ENCODE measurements around the gene IFNL2. TPM values are rescaled to one million over a fixed set of nuclear protein-coding genes. Genes with fewer than 3 reads are reported as not detected.

Gene IFNL2
- total and polyA plus RNA-seq, 7 experiments from 2014 or later = not detected

DNA sequence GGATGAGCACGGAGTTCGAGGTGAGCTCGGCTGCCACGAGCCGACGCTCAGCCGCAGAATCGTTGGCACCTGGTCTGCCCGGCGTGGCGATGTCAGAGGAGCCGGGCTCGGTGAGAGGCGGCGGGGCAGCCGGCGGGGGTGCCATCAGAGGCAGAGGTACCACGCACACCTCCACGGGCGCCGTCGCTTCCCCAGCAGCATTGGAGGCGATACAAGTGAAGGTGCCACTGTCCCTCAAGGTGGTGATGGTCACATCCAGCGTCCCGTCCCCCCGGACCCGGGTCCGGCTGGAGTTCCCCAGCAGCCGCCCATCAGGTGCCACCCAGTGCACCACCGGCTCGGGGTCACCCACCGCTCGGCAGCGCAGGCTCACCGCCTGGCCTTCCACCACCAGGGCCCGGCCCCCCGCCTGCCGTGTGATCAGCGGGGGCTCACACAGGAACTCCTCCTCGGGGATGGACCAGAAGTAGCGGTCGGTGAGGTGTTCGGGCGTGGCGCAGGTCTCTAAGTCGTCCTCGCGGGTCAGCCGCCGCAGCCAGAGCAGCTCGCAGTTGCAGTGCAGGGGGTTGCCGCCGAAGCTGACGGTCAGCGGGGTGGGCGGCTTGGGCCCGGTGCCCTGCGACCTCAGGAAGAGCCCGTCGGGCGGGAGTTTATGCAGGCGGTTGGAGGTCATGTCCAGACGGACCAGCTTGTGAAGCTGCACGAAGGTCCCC, 46.0 kb downstream of the IFNL2 start:
- Mint-ChIP-seq H3K36me3 (peaks cover 13 to 49% (median 23%) of the 10 kb centered on the region in 5 donors), H3K27me3 (no peaks in the 10 kb centered on the region), H3K27ac (no peak overlapping the region), H3K9me3 (no peaks in the 10 kb centered on the region), H3K4me3 (no peak overlapping the region), H3K4me1 (peaks cover 19 to 33% (median 23%) of the 10 kb centered on the region in 7 donors)
- POLR2A ChIA-PET = no interaction called here
- Histone ChIP-seq H3K9me3 (ENCODE audit: control insufficient read depth in 2 of 3, low read length in 3 of 3) (no peaks in the 10 kb centered on the region), H3K36me3 (ENCODE audit: control insufficient read depth in 2 of 3, insufficient read depth in 3 of 3, low read length in 3 of 3) (peaks cover 0 to 51% (median 12%) of the 10 kb centered on the region in 3 experiments), H3K27ac (ENCODE audit: low read depth, low read length) (no peak overlapping the region), H3K4me3 (ENCODE audit: low read length) (no peak overlapping the region), H3K27me3 (ENCODE audit: control insufficient read depth in 2 of 2, insufficient read depth in 2 of 2, low read length in 2 of 2) (no peaks in the 10 kb centered on the region), H3K4me1 (ENCODE audit: control insufficient read depth in 2 of 2, insufficient read depth in 2 of 2, low read length in 2 of 2) (no peaks in the 10 kb centered on the region)
- intact Hi-C loops (cut with micrococcal nuclease) = no loop called here
- ATAC-seq = no peak
- CTCF ChIA-PET = no interaction called here
- DNase-seq = no peak

DNA sequence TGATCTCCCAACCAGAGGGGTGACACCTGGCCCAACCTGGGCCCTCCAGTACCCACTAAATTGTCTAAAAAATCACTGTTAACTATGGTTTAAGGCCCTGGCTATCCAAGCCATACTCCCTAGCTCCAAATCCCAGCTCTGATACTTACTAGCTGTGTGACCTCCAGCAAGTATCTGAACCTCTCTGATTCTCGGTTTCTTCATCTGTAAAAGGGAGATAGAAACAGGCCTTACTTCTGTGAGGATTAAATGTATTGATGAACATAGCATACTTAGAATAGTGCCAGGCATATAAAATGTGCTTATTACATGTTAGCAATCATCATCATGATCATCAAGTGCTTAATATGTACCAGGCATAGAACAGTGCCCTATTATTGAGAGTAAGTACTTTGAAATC, 47.7 kb downstream of the IFNL2 start:
- peaks cover 9 to 10% of the 10 kb centered on the region in 2 donors for H3K4me1 ChIP-seq (ENCODE audit: control insufficient read depth in 2 of 2, insufficient read depth in 2 of 2, low read length in 2 of 2)
- no peak overlapping the region for H3K4me3 ChIP-seq (ENCODE audit: low read length)
- H3K36me3 ChIP-seq (ENCODE audit: control insufficient read depth in 2 of 3, insufficient read depth in 3 of 3, low read length in 3 of 3) = peaks cover 0 to 45% (median 12%) of the 10 kb centered on the region in 3 experiments
- H3K27me3 ChIP-seq (ENCODE audit: control insufficient read depth in 2 of 2, insufficient read depth in 2 of 2, low read length in 2 of 2) = no peaks in the 10 kb centered on the region
- no peak for ATAC-seq
- no peaks in the 10 kb centered on the region for H3K27me3 Mint-ChIP-seq
- H3K4me3 Mint-ChIP-seq = no peak overlapping the region
- peaks cover 10 to 37% (median 19%) of the 10 kb centered on the region in 7 donors for H3K4me1 Mint-ChIP-seq
- H3K27ac ChIP-seq (ENCODE audit: low read depth, low read length) = no peak overlapping the region
- CTCF ChIA-PET = interaction anchor here (0.6 kb wide), 1 partner anchor 1317 kb away, joined by 3 read pairs; no protein-coding TSS in a partner anchor
- peak overlapping the region in 1 of 9 donors; percentile 30 for H3K27ac Mint-ChIP-seq
- POLR2A ChIA-PET = interaction anchor here (0.6 kb wide), 1 partner anchor 222 kb away, joined by 3 read pairs; no protein-coding TSS in a partner anchor
- H3K36me3 Mint-ChIP-seq = peaks cover 10 to 36% (median 16%) of the 10 kb centered on the region in 5 donors
- no peak for DNase-seq
- H3K9me3 ChIP-seq (ENCODE audit: control insufficient read depth in 2 of 3, low read length in 3 of 3) = no peaks in the 10 kb centered on the region
- intact Hi-C loops (cut with micrococcal nuclease) = no loop called here
- no peaks in the 10 kb centered on the region for H3K9me3 Mint-ChIP-seq

DNA sequence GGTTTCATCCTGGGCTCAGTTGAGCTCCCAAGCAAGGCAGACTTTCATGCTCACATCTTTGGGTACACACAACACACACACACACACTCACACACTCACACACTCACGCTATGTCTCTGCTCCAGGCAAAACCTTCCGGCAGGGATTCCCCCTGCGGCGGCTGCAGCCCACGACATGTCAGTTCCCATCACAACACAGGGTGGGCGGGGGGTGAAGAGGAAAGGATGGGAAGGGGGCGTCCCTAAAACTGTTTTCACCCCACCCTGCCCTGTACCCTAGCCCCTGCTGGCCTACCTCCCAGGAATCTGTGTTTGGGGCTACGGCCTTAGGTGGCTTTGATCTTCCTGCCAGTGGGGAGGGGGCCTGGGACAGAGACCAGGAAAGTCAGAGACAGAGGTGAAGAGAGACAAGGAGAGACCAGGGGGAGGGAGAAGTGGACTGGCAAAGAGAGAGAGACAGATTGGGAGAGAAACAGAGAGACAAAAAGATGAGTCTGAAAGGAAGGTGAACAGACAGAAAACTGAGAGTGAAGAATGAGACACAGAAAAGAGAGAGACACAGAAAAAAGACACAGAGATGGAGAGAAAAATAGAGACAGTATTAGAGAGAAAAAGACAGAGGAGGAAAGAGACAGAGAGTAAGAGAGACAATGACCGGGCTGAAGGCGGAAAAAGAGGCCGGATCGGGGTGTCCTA, 48.6 kb downstream of the IFNL2 start:
- H3K36me3 Mint-ChIP-seq = peaks cover 10 to 29% (median 11%) of the 10 kb centered on the region in 5 donors
- CTCF ChIA-PET = no interaction called here
- intact Hi-C loops (cut with micrococcal nuclease) = no loop called here

DNA sequence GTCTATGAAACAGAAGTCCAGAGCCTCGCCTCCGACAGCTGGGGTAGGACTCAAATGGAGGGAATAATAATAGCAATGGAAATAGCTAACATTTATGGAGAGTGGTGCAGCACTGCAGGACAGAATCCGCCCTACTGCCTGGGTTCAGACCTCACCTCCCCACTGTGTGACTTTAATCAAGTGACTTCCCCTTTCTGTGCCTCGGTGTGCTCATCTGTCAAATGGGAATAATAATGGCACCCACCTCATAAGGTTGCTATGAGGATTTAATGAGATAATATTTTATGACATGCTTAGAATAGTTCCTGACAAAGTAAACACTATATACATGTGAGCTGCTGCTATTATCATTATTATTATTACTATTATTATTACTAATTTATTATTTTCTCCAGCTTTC, 49.3 kb downstream of the IFNL2 start:
- Mint-ChIP-seq H3K4me3 (no peak overlapping the region), H3K27ac (no peak overlapping the region), H3K9me3 (no peaks in the 10 kb centered on the region), H3K27me3 (peaks cover 0 to 8% (median 0%) of the 10 kb centered on the region in 5 donors), H3K4me1 (peaks cover 13 to 39% (median 22%) of the 10 kb centered on the region in 7 donors), H3K36me3 (peaks cover 8 to 24% (median 11%) of the 10 kb centered on the region in 5 donors)
- ATAC-seq (no peak), DNase-seq (no peak)
- ChIA-PET CTCF (no interaction called here), POLR2A (no interaction called here)
- Histone ChIP-seq H3K4me3 (ENCODE audit: low read length) (no peak overlapping the region), H3K9me3 (ENCODE audit: control insufficient read depth in 2 of 3, low read length in 3 of 3) (no peaks in the 10 kb centered on the region), H3K27me3 (ENCODE audit: control insufficient read depth in 2 of 2, insufficient read depth in 2 of 2, low read length in 2 of 2) (no peaks in the 10 kb centered on the region), H3K4me1 (ENCODE audit: control insufficient read depth in 2 of 2, insufficient read depth in 2 of 2, low read length in 2 of 2) (peaks cover 9 to 10% of the 10 kb centered on the region in 2 donors), H3K36me3 (ENCODE audit: control insufficient read depth in 2 of 3, insufficient read depth in 3 of 3, low read length in 3 of 3) (peaks cover 0 to 39% (median 8%) of the 10 kb centered on the region in 3 experiments), H3K27ac (ENCODE audit: low read depth, low read length) (no peak overlapping the region)
- intact Hi-C loops (cut with micrococcal nuclease) = no loop called here

More for the DNA sequence above, 48.6 kb downstream of the IFNL2 start:
- ATAC-seq (no peak), DNase-seq (no peak)
- Histone ChIP-seq H3K36me3 (ENCODE audit: control insufficient read depth in 2 of 3, insufficient read depth in 3 of 3, low read length in 3 of 3) (peaks cover 0 to 45% (median 9%) of the 10 kb centered on the region in 3 experiments), H3K27ac (ENCODE audit: low read depth, low read length) (no peak overlapping the region), H3K9me3 (ENCODE audit: control insufficient read depth in 2 of 3, low read length in 3 of 3) (no peaks in the 10 kb centered on the region), H3K4me1 (ENCODE audit: control insufficient read depth in 2 of 2, insufficient read depth in 2 of 2, low read length in 2 of 2) (peaks cover 9 to 10% of the 10 kb centered on the region in 2 donors), H3K4me3 (ENCODE audit: low read length) (no peak overlapping the region), H3K27me3 (ENCODE audit: control insufficient read depth in 2 of 2, insufficient read depth in 2 of 2, low read length in 2 of 2) (no peaks in the 10 kb centered on the region)
- Mint-ChIP-seq H3K4me1 (peaks cover 12 to 37% (median 20%) of the 10 kb centered on the region in 7 donors), H3K27me3 (peaks cover 0 to 8% (median 0%) of the 10 kb centered on the region in 5 donors), H3K9me3 (no peaks in the 10 kb centered on the region), H3K4me3 (no peak overlapping the region), H3K27ac (peak overlapping the region in 3 of 9 donors; percentile 30 to 69 (median 32))
- POLR2A ChIA-PET = no interaction called here

DNA sequence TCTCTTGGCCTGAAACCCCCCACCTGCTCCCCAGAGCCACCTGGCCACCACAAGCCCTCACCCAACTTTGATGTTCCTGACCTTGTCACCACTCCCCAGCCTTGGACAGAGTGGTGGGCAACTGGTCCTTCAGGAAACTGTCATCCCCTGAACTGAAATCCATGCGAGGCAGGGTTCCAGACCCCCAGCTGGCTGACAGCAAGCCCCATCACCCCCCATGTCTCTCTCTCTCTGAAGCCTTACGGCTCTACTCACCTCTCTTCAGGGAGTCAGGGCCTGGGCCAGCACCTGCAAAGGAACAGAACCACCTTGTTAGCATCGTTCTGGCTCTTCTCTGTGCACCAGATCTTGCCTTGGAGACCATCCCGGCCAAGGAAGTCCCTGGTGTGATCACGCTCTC, 49.9 kb downstream of the IFNL2 start:
- H3K4me1 ChIP-seq (ENCODE audit: control insufficient read depth in 2 of 2, insufficient read depth in 2 of 2, low read length in 2 of 2) = peaks cover 9 to 10% of the 10 kb centered on the region in 2 donors
- H3K4me1 Mint-ChIP-seq = peaks cover 18 to 41% (median 28%) of the 10 kb centered on the region in 7 donors
- H3K9me3 Mint-ChIP-seq = no peaks in the 10 kb centered on the region
- no peak for DNase-seq
- H3K27ac Mint-ChIP-seq = peak overlapping the region in 1 of 9 donors; percentile 80
- peaks cover 0 to 33% (median 4%) of the 10 kb centered on the region in 3 experiments for H3K36me3 ChIP-seq (ENCODE audit: control insufficient read depth in 2 of 3, insufficient read depth in 3 of 3, low read length in 3 of 3)
- intact Hi-C loops (cut with micrococcal nuclease) = no loop called here
- H3K27ac ChIP-seq (ENCODE audit: low read depth, low read length) = no peak overlapping the region
- no peaks in the 10 kb centered on the region for H3K27me3 ChIP-seq (ENCODE audit: control insufficient read depth in 2 of 2, insufficient read depth in 2 of 2, low read length in 2 of 2)
- no peak overlapping the region for H3K4me3 ChIP-seq (ENCODE audit: low read length)
- CTCF ChIA-PET = no interaction called here
- peaks cover 0 to 8% (median 0%) of the 10 kb centered on the region in 5 donors for H3K27me3 Mint-ChIP-seq
- ATAC-seq = no peak
- POLR2A ChIA-PET = no interaction called here
- H3K36me3 Mint-ChIP-seq = peaks cover 8 to 20% (median 11%) of the 10 kb centered on the region in 5 donors
- peak overlapping the region in 1 of 10 donors; percentile 39 for H3K4me3 Mint-ChIP-seq
- H3K9me3 ChIP-seq (ENCODE audit: control insufficient read depth in 2 of 3, low read length in 3 of 3) = no peaks in the 10 kb centered on the region

DNA sequence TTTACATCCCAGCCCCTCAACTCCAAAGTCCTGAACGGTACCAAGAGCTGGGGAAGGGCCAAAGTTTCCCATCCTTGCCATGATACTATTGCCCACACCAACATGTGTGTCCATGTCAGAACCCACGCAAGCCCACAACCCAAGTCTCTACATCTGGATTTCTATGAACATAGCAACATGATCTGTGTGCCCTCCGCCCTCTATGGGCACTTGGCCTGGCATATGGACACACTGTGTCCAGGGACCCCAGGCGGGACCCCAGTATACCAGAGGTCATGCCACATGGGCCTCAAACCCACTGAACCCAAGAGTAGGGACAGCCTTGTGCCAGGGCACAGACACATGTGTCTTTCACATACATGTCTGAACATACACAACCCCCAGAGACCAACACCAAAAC, 50.5 kb downstream of the IFNL2 start:
- DNase-seq (no peak), ATAC-seq (no peak)
- H3K27me3 Mint-ChIP-seq = peaks cover 0 to 8% (median 0%) of the 10 kb centered on the region in 5 donors
- H3K27ac Mint-ChIP-seq = peak overlapping the region in 7 of 9 donors; percentile 12 to 88 (median 50)
- Histone ChIP-seq H3K27ac (ENCODE audit: low read depth, low read length) (no peak overlapping the region), H3K9me3 (ENCODE audit: control insufficient read depth in 2 of 3, low read length in 3 of 3) (no peaks in the 10 kb centered on the region), H3K4me3 (ENCODE audit: low read length) (no peak overlapping the region), H3K27me3 (ENCODE audit: control insufficient read depth in 2 of 2, insufficient read depth in 2 of 2, low read length in 2 of 2) (no peaks in the 10 kb centered on the region), H3K36me3 (ENCODE audit: control insufficient read depth in 2 of 3, insufficient read depth in 3 of 3, low read length in 3 of 3) (peaks cover 0 to 27% (median 4%) of the 10 kb centered on the region in 3 experiments), H3K4me1 (ENCODE audit: control insufficient read depth in 2 of 2, insufficient read depth in 2 of 2, low read length in 2 of 2) (peaks cover 9 to 10% of the 10 kb centered on the region in 2 donors)
- intact Hi-C loops (cut with micrococcal nuclease) = no loop called here
- peaks cover 6 to 16% (median 8%) of the 10 kb centered on the region in 5 donors for H3K36me3 Mint-ChIP-seq
- peaks cover 20 to 43% (median 27%) of the 10 kb centered on the region in 7 donors for H3K4me1 Mint-ChIP-seq
- CTCF ChIA-PET = no interaction called here
- peak overlapping the region; percentile 49 to 89 (median 77) for H3K4me3 Mint-ChIP-seq
- no peaks in the 10 kb centered on the region for H3K9me3 Mint-ChIP-seq
- POLR2A ChIA-PET = no interaction called here
